ACHN (cell line): ENCODE data around the gene KIF20B.
"Not testable (repeated sequence)": the region's sequence is repeated elsewhere in the genome, so short reads cannot be mapped to it uniquely, and the experiment has no call there.

Source experiments
- DNase-seq: peaks from one replicate; pipeline ENCODE4 v3.0.0-alpha.2; 2015
- in situ Hi-C: cut with HindIII; loops from 2 replicates; pipeline ENCODE4 v1.10.0; 2017; ENCODE audit warnings: low sequenced_read_pairs, low pct_ligation_motif_present, low pct_unique_long_range_greater_than_20kb

The KIF20B gene

GRCh38 chr10:89815049-89815853 is 113.9 kb downstream of the KIF20B start:
- in situ Hi-C loops: no loop called here

GRCh38 chr10:89819008-89819407 is 117.6 kb downstream of the KIF20B start:
- DNase-seq, in situ Hi-C loops: not testable (repeated sequence)

More at GRCh38 chr10:89815049-89815853, 113.9 kb downstream of the KIF20B start:
- no peak for DNase-seq
